Endodermal cell (in vitro differentiated cells): ENCODE data around the gene QSOX2. TPM values are rescaled to one million over a fixed set of nuclear protein-coding genes. Genes with fewer than 3 reads are reported as not detected.

Experiments used
- DNase-seq: peaks from one replicate; pipeline ENCODE4 v3.0.0-alpha.2; 2017
- H3K27ac ChIP-seq: 2 replicates; pipeline ENCODE4 v1.5.1; 2013; ENCODE audit warnings: mild to moderate bottlenecking, low read depth, low read length, moderate library complexity
- H3K27me3 ChIP-seq: 2 replicates; pipeline ENCODE4 v1.6.1; 2013; ENCODE audit warnings: mild to moderate bottlenecking, low read length, moderate library complexity; ENCODE audit not compliant: insufficient read depth, control insufficient read depth, poor library complexity, severe bottlenecking
- H3K36me3 ChIP-seq: 2 replicates; pipeline ENCODE4 v1.7.0; 2013; ENCODE audit warnings: mild to moderate bottlenecking, low read length, moderate library complexity; ENCODE audit not compliant: control insufficient read depth, insufficient read depth
- H3K4me1 ChIP-seq: one replicate; pipeline ENCODE4 v1.7.0; 2013; ENCODE audit warnings: low read length; ENCODE audit not compliant: control insufficient read depth, insufficient read depth
- H3K4me3 ChIP-seq: 2 replicates; pipeline ENCODE4 v1.5.1; 2013; ENCODE audit warnings: mild to moderate bottlenecking, low read length, moderate library complexity
- H3K9ac ChIP-seq: 2 replicates; pipeline ENCODE4 v1.6.1; 2013; ENCODE audit warnings: mild to moderate bottlenecking, low read length, moderate library complexity; ENCODE audit not compliant: poor library complexity, severe bottlenecking; ENCODE audit errors: extremely low read depth
- H3K9me3 ChIP-seq: 2 replicates; pipeline ENCODE4 v1.6.1; 2013; ENCODE audit warnings: mild to moderate bottlenecking, low read length, moderate library complexity; ENCODE audit not compliant: control insufficient read depth
- H3K27ac Mint-ChIP-seq: 2 replicates; pipeline ENCODE4 v1.8.0; 2020; ENCODE audit warnings: mixed read lengths
- H3K27me3 Mint-ChIP-seq: 2 replicates; pipeline ENCODE4 v1.8.0; 2021; ENCODE audit warnings: mild to moderate bottlenecking, mixed read lengths; ENCODE audit not compliant: insufficient read depth
- H3K36me3 Mint-ChIP-seq: 2 replicates; pipeline ENCODE4 v1.8.0; 2020; ENCODE audit warnings: low read depth, mixed read lengths
- H3K4me1 Mint-ChIP-seq: 2 replicates; pipeline ENCODE4 v1.8.0; 2020; ENCODE audit warnings: mixed read lengths
- H3K4me3 Mint-ChIP-seq: 2 replicates; pipeline ENCODE4 v1.8.0; 2020; ENCODE audit warnings: mild to moderate bottlenecking, moderate library complexity, mixed read lengths
- H3K9me3 Mint-ChIP-seq: 2 replicates; pipeline ENCODE4 v1.8.0; 2020; ENCODE audit warnings: mild to moderate bottlenecking, mixed read lengths
- CTCF ChIP-seq: fragments of 200-600 bp; sonication (generic); conservative IDR thresholded peaks from 2 replicates; pipeline ENCODE4 v1.5.0; 2021; ENCODE audit warnings: antibody characterized with exemption, mild to moderate bottlenecking
- WGBS, 2 experiments: methylation state at CpG; one replicate each; pipeline versions ENCODE4 v1.1.5 to v1.1.7; 2013; ENCODE audit warnings: missing lambda C conversion rate in 2 of 2, mixed read lengths in 1 of 2; ENCODE audit not compliant: insufficient coverage in 1 of 2, insufficient read length in 1 of 2; 5-methylcytosine and 5-hydroxymethylcytosine counted together
- total RNA-seq, 2 donors: library from RNA; stranded (reverse); fragmentation: NEBNext Ultra II Directional in 1 of 2; extraction: Animal tissue kit (Norgen Biotek cat#: 25700) in 1 of 2; gene quantifications; 2 replicates in 1 of 2; 3 replicates in 1 of 2; pipeline ENCODE4 v1.2.1, GENCODE V29; 2021

The QSOX2 gene
- total RNA-seq, 2 donors from 2014 or later, result 22.0 to 26.3 TPM

GRCh38 chr9:136286359-136286986, 40.9 kb upstream of the QSOX2 start:
- DNase-seq, result no peak
- Mint-ChIP-seq H3K27me3 (no peaks in the 10 kb centered on the region), H3K4me1 (no peaks in the 10 kb centered on the region), H3K36me3 (no peaks in the 10 kb centered on the region), H3K4me3 (no peak overlapping the region), H3K27ac (no peak overlapping the region), H3K9me3 (no peaks in the 10 kb centered on the region)
- no peak overlapping the region for H3K4me3 ChIP-seq
- H3K36me3 ChIP-seq, result no peaks in the 10 kb centered on the region
- no peak overlapping the region for H3K9ac ChIP-seq
- H3K27me3 ChIP-seq, result no peaks in the 10 kb centered on the region
- no peaks in the 10 kb centered on the region for H3K9me3 ChIP-seq
- 89 to 91% methylated on average over 25 to 30 of the region's 30 CpGs for WGBS, 2 experiments
- no peaks in the 10 kb centered on the region for H3K4me1 ChIP-seq
- no peak for TF ChIP-seq CTCF
- H3K27ac ChIP-seq, result no peak overlapping the region

GRCh38 chr9:136285501-136286358, 40.1 kb upstream of the QSOX2 start:
- Mint-ChIP-seq H3K27me3 (no peaks in the 10 kb centered on the region), H3K4me3 (no peak overlapping the region), H3K9me3 (no peaks in the 10 kb centered on the region), H3K27ac (no peak overlapping the region), H3K36me3 (no peaks in the 10 kb centered on the region), H3K4me1 (no peaks in the 10 kb centered on the region)
- no peak overlapping the region for H3K27ac ChIP-seq
- H3K4me3 ChIP-seq, result no peak overlapping the region
- H3K9ac ChIP-seq, result no peak overlapping the region
- DNase-seq, result no peak
- H3K36me3 ChIP-seq, result no peaks in the 10 kb centered on the region
- 88 to 90% methylated on average over 21 to 28 of the region's 28 CpGs for WGBS, 2 experiments
- no peaks in the 10 kb centered on the region for H3K4me1 ChIP-seq
- TF ChIP-seq CTCF, result no peak
- no peaks in the 10 kb centered on the region for H3K27me3 ChIP-seq
- H3K9me3 ChIP-seq, result no peaks in the 10 kb centered on the region

- H3K4me1 Mint-ChIP-seq, result no peaks in the 10 kb centered on the region
- no peak for DNase-seq
- H3K4me3 Mint-ChIP-seq, result no peak overlapping the region
- H3K27ac Mint-ChIP-seq, result no peak overlapping the region
- no peaks in the 10 kb centered on the region for H3K9me3 Mint-ChIP-seq
- Histone ChIP-seq H3K9ac (no peak overlapping the region), H3K4me3 (no peak overlapping the region), H3K36me3 (no peaks in the 10 kb centered on the region), H3K9me3 (no peaks in the 10 kb centered on the region), H3K4me1 (no peaks in the 10 kb centered on the region), H3K27ac (no peak overlapping the region), H3K27me3 (no peaks in the 10 kb centered on the region)
- H3K36me3 Mint-ChIP-seq, result no peaks in the 10 kb centered on the region
- H3K27me3 Mint-ChIP-seq, result no peaks in the 10 kb centered on the region
- WGBS, 2 experiments, result 93% methylated on average over 10 to 19 of the region's 19 CpGs
- no peak for TF ChIP-seq CTCF
Measured at GRCh38 chr9:136284951-136285350, 39.3 kb upstream of the QSOX2 start.
